ENCODE measurements around the gene FBXW12.
"Not testable (repeated sequence)": the region's sequence is repeated elsewhere in the genome, so short reads cannot be mapped to it uniquely, and the experiment has no call there.

FBXW12 gene

DNA sequence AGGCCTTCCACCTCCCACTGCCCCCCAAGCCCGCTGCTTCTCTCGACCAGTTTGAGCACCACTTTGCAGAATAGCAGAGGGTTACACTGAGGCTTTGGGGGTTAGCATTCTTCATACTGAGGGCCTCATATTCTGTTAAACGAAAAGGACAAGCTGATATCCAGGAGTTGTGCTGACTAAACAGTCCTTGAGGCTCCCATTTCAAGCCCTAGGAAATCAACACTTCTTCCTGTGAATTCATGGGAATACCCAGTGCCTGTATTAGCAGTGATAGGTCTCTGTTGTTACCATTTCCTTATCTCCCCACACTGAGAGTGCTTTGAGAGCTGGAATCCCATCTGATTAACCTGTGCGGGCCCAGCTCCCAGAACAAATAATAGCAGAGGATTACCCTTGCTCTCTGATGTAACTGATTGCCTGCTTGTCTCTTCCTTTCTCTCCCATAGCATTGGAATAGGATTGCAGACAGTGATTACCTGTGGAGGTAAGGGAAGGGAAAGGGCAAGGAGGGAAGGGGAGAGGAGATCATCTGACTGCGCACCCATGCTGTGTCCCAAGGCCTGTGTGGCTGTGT, 930 bp downstream of the FBXW12 start:
- no peak for DNase-seq (ENCODE audit: low spot score)

DNA sequence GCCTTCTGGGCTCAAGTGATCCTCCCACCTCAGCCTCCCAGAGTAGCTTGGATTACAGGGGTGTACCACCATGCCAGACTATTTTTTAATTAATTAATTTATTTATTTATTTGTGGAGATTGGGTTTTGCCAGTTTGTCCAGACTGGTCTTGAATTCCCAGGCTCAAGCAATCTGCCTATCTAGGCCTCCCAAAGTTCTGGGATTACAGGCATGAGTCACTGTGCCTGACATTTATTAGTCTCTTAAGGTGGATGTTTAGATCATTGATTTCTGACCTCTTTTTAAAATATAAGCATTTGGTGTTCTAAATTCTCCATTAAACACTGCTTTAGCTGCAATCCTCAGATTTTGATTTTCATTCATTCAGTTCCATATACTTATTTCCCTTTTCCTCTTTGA, 15.6 kb downstream of the FBXW12 start:
- no peak for DNase-seq (ENCODE audit: low spot score)

DNA sequence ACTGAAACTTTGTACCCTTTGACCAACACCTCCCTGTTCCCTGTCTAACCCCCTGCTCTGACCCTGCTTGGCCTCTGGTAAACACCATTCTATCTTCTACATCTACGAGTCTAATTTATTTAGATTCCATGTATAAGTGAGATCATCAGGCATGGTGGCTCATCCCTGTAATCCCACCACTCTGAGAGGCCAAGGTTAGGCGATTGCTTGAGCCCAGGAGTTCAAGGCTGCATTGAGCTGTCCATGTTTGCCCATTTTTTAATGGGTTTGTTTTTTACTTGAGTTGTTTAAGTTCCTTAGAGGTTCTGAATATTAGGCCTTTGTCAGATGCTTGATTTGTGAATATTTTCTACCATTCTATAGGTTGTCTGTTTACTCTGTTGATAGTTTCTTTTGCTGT, 16.9 kb downstream of the FBXW12 start:
- DNase-seq (ENCODE audit: low spot score), result no peak

DNA sequence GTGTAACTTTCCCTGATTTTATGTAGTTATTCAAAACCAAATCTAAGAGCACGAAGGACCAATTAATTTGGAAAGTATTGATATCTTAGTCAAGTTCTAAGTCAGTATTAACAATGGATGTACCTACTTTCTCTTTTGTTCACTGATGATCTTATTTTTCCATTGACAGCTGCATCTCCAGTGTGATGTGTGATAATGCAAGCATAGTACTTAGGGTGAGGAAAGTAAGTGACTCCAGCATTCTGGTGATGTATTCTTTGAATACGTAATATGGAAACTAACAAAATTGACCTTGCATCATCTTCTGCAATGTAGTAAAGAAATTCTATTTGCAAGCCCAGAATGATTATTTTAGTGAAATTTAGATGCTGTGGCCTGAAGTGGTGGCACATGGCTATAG, 22.4 kb downstream of the FBXW12 start:
- no peak for DNase-seq (ENCODE audit: low spot score)

DNA sequence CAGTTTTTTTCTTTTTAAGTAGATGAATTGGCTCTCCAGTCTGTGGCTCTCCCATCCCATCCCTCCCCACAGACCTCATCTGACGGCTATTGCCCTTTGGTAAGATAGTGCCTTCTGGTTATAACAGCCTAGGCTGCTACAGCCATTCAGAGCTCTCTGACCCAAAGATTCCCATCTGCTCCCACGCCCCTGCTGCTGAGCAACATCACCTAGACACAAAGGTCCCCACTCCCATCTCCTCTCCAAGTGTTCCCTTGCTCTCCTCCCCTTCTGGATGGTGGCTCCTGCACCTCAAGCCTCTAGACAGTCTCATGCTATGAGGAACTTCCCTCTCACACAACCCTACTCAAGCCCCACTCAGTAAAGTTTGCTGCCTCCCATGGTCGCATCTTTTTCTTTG, 23.7 kb downstream of the FBXW12 start:
- DNase-seq (ENCODE audit: low spot score), result no peak

DNA sequence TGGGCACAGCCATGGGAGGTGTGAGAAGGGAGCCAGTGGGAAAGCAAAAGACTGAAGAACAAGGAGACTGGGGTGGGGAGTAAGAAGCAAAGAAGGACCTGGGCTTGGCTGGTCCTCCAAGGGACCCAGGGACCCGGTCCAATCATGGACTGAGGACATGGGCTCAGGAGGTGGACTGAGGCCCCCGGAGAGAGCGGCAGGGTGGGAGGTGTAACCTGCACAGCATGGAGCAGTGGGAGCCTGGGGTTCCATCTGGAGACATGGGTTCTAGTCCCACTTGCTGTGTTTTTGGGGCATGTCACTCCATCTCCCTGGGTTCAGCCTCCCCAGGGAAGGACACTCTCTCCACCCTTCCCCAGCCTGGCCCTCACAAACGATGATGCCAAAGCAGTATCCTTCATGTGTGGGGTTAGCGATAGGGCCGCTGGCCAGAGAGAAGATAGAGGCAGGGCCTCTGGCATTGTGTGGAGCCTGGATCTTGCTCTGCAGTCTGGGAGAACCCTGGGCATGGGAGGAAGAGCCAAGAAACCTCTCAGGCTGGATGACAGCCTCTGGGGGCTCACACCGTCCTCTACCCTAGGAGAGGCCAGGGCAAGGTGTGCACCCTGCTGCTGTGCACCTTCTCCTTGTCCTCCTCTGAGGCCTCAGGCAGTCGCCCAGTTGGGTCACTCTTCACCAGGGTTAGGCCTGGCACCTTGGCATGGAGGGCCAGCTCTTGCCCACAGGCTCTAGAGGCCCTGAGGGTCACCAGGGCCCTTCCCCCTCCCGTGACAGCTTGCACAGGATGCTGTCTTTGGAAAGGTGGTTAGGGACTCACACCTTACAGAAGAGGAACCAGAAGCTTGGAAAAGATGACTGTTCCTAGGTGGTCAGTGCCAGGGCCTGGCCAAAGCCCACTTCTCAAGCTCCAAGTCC, 26.0 kb downstream of the FBXW12 start:
- no peak for DNase-seq (ENCODE audit: low spot score)

DNA sequence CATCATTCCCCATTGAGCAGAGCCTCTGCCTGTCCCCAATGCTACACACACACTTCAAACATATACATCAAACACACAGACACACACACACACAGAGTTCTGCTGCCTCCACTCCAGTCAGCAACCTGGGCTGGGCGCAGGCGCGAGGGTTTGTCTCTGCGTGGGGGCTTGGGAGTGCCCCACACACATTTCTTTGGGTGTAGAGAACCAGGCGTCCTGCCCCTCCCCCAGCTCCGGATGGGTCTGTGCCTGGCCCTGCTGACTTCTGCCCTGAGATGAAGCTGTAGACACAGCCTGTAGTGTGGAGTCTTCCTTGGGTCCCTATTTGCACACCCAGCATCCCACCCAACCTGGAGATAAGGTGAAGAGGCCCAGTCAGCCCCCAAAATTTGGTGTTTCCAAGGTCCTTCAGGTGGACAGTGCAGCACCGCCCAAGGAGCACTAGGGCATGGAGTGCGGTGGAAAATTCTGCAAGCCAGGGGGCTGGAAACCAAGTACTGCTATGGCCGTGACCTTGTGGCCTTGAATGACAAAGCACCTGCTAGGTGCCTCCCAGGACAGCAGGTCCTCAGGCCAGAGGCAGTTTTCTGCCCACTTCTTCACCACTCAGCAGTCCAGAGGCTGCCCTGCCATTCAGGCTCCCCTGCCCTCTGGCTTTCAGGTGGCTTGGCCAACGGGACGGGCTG, 26.8 kb downstream of the FBXW12 start:
- DNase-seq (ENCODE audit: low spot score), result no peak

DNA sequence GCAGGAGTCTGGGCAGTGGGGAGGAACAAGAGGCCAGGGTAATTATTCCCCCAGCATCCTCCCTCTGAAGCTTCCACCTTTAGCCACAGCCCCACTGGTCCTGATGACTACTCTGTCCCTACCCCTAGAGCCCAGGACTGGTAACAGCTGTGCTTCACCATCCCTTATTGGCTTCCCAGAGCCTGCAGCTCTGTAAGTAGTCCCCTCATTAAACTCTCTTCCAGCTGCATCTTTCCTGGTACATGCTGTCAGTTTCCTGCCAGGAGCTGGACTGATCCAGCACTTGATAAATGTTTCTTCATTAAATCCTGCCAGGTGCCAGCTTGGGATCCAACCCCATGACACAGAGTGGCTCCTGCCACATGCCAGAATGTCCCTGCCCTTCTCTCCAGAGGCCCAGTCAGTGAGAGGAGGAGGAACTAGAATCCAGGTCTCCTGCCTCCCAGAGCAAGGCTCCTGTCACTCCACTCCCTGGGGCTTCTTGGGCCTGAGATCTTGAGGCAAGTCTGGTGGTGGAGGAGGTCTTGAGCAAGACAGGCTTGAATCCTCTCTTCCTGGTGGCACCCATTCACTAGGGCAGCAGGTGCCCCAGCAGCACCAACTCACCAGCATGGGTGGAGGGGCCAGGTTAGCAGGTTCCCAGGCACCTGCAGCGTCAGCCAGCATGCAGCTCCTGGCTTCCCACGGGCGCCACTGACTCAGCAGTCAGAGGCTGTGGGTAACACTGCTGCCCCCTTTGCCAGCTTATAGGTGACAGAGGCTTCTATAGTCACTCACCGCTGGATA, 27.6 kb downstream of the FBXW12 start:
- no peak for DNase-seq (ENCODE audit: low spot score)

DNA sequence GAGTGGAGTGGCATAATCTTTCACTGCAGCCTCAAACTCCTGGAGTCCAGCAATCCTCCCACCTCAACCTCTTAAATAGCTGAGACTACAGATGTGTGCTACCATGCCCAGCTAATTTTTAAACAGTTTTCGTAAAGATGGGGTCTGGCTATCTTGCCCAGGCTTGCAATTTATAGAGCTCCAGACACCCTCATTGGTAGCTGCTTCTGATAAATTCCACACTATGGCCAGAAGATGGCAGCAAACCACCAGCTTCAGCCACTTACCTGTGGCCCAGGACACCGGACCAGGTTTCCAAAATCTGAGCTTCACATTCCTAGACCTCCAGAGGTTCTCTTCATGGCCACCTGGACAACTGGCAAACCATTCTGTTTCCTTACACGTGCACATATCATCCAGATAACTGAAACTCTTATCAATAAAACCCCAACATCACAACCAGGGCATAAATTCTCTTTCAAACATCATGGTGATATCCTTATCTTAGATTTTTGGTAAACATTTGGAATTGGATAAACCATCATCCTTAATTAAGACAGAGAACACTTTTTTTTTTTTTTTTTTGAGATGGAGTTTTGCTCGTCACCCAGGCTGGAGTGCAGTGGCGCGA, 28.9 kb downstream of the FBXW12 start:
- DNase-seq (ENCODE audit: low spot score), result peak; percentile 48

DNA sequence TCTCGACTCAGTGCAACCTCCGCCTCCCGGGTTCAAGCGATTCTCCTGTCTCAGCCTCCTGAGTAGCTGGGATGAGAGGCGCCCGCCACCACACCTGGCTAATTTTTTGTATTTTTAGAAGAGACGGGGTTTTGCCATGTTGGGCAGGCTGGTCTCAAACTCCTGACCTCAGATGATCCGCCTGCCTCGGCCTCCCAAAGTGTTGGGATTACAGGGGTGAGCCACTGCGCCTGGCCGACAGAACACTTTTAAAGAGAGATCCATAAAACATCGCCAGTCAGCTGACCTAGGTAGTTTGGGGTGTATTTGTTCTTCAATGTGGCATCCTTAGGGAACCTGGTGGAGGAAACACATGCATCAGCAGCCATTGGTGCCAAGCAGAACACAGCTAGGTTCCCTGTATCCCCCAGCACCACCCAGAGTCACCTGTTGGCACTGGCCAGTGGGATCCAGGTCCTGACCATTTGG, 29.4 kb downstream of the FBXW12 start:
- DNase-seq (ENCODE audit: low spot score), result not testable (repeated sequence)

DNA sequence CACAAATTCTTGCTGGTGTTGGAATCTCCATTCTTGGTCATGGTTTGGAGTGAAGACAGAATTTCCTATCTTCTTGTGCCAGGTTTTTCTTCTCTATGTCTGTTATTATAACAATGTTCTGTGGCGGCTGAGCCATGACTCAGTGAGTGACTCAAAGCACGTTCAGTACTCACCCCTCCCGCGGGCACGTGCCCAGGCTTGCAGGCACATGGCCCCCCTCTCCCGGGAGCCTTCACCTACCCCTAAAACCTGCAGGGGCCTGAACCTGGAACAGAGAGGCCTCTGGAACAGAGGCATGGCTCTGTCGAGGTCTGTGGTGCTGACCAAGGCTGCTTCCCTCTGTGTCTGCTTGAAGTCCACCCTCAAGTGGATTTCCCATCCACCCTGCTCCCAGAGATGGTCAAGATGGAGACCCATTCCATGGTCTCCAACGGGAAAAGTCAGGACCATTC, 30.3 kb downstream of the FBXW12 start:
- DNase-seq (ENCODE audit: low spot score), result no peak

DNA sequence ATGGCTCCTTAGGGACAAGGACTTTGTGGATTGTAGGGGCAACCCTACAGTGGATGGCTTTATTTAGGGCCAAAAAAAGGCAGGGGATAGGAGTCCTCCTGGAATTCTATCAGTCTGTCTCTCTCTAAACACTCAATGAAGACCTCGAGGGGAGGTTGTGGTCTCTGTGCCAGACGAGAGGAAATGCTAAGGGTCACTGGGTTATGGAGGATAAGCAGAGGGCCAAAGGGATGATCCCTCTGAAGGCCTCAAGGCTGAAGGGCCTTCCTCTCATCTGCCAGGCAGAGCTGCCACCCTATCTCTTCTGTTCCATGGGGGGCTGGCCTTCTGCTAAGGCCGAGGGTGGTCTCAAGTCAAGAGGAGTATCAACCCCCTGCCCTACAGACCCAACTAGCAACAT, 30.9 kb downstream of the FBXW12 start:
- DNase-seq (ENCODE audit: low spot score), result no peak

DNA sequence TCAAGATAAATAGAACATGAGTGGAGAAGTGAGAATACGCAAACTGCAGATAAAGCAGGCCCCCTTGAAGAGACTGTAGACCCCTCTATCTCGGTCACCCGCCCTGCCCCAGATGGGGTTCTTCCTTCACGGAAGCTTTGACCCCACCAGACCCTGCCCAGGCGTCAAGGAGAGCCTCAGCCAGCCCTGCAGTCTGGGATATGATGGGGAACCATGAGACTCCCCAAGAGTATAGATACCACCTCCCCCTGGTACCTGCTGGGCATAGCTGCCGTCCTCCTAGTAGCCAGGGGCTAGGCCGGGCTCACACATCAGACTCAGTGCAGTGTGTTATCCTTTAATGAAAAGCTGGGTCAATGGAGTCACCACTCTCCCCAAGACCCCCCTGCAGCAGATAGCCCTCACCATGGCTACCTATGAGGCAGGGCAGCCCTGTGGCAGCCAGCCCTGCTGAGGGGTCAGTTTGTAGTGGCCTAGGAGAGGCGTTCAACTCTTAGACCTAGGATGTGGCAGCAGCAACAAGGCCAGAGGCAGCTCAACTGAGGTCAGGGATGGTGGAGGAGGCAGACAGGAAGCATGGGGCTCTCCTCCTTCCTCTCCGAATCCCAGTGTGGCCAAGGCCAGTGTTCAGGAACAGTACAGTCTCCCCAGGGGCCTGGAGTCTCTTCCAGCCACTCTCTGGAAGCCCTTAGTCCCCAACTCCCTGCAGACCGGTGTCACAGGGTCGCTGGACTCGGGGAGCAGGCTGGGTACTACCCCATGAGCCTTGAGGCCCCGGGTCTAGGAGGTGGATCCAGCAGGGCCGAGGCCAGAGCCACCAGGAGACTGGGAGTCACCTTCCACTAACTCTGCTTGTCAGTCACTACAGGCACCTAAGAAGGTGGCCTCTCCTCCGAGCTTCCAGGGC, 31.8 kb downstream of the FBXW12 start:
- no peak for DNase-seq (ENCODE audit: low spot score)

DNA sequence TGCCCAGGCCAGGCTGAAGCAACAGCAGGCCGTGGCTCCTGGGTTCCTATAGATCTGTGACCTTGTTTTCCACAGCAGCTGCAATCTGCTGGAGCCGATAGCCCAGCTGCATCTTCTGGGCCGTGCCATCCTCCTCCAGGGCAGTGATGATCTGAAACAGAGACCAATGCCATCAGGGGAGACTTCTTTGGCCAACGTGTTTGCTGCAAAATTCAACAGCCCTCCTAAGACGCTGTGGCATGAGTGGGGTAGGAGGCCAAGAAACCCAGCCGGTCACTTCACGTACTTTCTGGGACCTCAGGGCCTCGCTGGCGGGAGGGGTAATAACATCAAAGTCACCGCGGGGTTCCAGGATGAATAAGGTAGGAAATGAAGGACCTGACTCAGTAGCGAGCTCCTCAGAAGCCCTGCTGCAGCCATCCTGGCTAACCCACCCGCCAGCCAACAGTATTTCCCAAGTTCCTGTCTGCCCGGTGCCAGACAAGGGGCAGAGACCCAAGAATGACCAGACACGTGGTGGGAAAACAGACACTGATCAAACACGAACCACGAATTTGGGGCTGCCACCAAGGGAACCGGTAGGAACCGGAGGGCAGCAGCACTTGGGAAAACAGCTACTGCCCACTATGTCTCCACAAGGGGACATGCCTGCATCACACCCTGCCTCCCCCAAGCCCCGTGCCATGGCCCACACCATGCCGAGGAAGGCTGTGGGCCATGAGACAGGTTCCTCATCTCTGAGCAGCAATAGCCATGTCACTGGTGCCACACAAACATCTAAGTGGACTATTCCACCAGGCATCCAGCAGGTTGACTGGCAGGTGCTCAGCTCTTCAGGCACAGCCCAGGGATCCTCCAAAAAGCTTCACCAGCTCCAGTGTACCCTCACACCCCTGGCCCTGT, 32.7 kb downstream of the FBXW12 start:
- DNase-seq (ENCODE audit: low spot score), result no peak

DNA sequence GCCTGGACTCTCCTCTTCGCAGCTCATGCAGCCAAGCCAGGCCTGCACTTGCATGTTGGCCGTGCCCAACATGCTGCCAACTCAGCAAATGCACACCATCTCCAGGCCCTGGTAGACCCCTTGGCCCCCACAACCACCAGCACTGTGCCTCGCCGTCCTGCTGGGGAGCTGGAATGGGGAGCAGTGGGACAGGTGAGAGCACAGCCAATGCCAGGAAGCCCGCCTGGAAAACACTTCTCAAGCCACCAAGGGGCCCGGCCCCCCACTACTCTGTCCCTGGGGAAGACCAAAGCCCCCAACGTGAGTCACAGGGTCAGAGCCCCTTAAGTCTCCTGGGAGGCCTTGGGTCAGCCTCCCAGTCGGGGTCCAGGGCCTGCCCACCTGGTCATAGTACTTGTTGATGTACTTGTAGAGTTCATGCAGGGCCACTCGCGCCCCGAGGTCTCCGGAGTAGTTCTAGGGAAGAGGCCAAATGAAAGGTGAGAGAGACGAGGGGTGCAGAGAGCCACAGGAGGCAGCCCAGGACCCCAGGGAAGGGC, 33.4 kb downstream of the FBXW12 start:
- DNase-seq (ENCODE audit: low spot score), result no peak

DNA sequence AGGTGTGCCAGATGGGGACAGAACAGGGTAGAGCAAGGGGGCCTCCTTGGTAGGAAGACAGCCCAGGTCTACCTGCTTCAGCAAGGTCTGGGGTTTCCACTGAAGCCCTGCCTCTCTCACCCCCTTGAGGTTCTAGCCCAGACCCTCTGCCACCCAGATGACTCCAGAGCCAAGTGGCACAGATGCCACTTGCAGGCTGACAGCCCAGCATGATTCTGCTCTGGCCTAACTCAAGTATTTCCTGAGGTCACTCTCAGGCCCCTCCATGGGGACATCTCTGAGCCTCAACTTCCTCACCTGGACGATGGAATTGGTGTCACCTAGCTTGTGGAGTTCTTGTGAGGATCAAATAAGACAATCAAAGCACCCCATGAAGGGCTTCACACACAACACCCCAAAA, 34.0 kb downstream of the FBXW12 start:
- DNase-seq (ENCODE audit: low spot score), result no peak

DNA sequence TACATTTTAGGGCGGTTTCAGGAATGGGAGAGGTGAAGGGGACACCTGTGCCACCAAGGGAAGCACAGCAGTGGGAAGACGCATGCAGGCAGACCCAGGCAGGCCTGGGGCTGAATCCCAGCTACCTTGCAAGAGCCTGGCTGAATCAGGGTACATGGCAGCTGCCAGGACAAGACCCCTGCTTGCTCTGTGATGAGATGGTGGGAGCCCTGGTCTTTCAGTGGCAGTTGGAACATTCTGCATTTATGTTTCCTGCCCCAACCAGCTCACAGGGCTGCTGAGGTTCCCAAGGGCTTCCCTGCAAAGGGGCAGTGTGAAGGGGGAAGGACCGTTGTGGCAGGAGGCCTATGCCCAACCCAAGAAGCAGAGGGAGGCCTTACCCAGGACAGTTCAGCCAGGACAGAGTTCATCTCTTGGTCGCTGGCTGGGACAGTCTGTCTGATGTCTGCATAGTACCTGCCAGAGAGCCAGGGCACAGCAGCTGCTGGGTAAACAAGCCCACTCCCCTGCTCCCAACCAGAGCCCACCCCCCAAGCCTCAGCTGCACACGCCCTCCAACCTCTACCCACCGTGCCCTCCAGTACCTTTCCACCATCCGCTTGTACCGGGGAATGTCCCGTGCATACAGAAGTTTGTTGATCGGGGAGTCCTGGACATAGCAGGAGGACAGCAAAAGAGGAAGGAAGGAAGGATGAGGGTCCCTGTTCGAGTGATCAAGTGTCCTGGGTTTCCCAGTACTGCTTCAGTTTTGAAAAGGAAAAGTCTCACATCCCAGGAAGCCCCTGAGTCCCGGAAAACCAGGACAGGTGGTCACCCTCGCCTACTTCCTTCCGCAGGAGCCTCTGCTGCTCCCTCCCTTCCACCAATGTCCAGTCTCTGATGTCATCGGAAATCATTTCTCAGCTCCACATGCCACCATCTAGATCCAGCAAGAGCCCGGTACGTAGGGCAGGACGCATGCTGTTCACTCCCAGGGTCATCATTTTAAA, 34.7 kb downstream of the FBXW12 start:
- no peak for DNase-seq (ENCODE audit: low spot score)

Data from SK-N-DZ (cell line).